ENCODE results near the gene RAB11FIP4.

RAB11FIP4 gene

GRCh38 chr17:31511195-31511578 is 119.7 kb downstream of the RAB11FIP4 start:
- H3K27ac ChIP-seq, result no peak overlapping the region
- no peak for TF ChIP-seq CTCF (IDR thresholded peaks at IDR 0.05)
- H3K4me1 ChIP-seq (ENCODE audit: control insufficient read depth in 1 of 2, insufficient read depth in 1 of 2, low read depth in 1 of 2, low read length in 1 of 2), result peaks cover 16 to 30% of the 10 kb centered on the region in 2 experiments
- no peaks in the 10 kb centered on the region for H3K27me3 ChIP-seq
- H3K4me3 ChIP-seq (ENCODE audit: low read depth in 1 of 2, low read length in 1 of 2), result no peak overlapping the region
- H3K36me3 ChIP-seq, result peaks cover 9% of the 10 kb centered on the region
- no peaks in the 10 kb centered on the region for H3K9me3 ChIP-seq

- TF ChIP-seq CTCF (IDR thresholded peaks at IDR 0.05), result no peak
- peaks cover 9% of the 10 kb centered on the region for H3K36me3 ChIP-seq
- H3K4me1 ChIP-seq (ENCODE audit: control insufficient read depth in 1 of 2, insufficient read depth in 1 of 2, low read depth in 1 of 2, low read length in 1 of 2), result peaks cover 16 to 30% of the 10 kb centered on the region in 2 experiments
- no peaks in the 10 kb centered on the region for H3K27me3 ChIP-seq
- no peaks in the 10 kb centered on the region for H3K9me3 ChIP-seq
- H3K27ac ChIP-seq, result no peak overlapping the region
- H3K4me3 ChIP-seq (ENCODE audit: low read depth in 1 of 2, low read length in 1 of 2), result no peak overlapping the region
These were observed 120.1 kb downstream of the RAB11FIP4 start for GRCh38 chr17:31511580-31511979.

- H3K27me3 ChIP-seq, result no peaks in the 10 kb centered on the region
- H3K4me1 ChIP-seq (ENCODE audit: control insufficient read depth in 1 of 2, insufficient read depth in 1 of 2, low read depth in 1 of 2, low read length in 1 of 2), result peaks cover 16 to 30% of the 10 kb centered on the region in 2 experiments
- H3K27ac ChIP-seq, result no peak overlapping the region
- no peak for TF ChIP-seq CTCF (IDR thresholded peaks at IDR 0.05)
- no peak overlapping the region for H3K4me3 ChIP-seq (ENCODE audit: low read depth in 1 of 2, low read length in 1 of 2)
- peaks cover 9% of the 10 kb centered on the region for H3K36me3 ChIP-seq
- no peaks in the 10 kb centered on the region for H3K9me3 ChIP-seq
These were observed 120.7 kb downstream of the RAB11FIP4 start for GRCh38 chr17:31512104-31512740.

GRCh38 chr17:31512796-31513195 is 121.3 kb downstream of the RAB11FIP4 start:
- TF ChIP-seq CTCF (IDR thresholded peaks at IDR 0.05), result no peak
- Histone ChIP-seq H3K27ac (no peak overlapping the region), H3K36me3 (peaks cover 15% of the 10 kb centered on the region), H3K4me3 (ENCODE audit: low read depth in 1 of 2, low read length in 1 of 2) (no peak overlapping the region), H3K9me3 (no peaks in the 10 kb centered on the region), H3K4me1 (ENCODE audit: control insufficient read depth in 1 of 2, insufficient read depth in 1 of 2, low read depth in 1 of 2, low read length in 1 of 2) (peaks cover 16 to 30% of the 10 kb centered on the region in 2 experiments), H3K27me3 (no peaks in the 10 kb centered on the region)

- Histone ChIP-seq H3K27ac (no peak overlapping the region), H3K4me1 (ENCODE audit: control insufficient read depth in 1 of 2, insufficient read depth in 1 of 2, low read depth in 1 of 2, low read length in 1 of 2) (peaks cover 7 to 19% of the 10 kb centered on the region in 2 experiments), H3K4me3 (ENCODE audit: low read depth in 1 of 2, low read length in 1 of 2) (no peak overlapping the region), H3K36me3 (peaks cover 25% of the 10 kb centered on the region), H3K27me3 (no peaks in the 10 kb centered on the region), H3K9me3 (no peaks in the 10 kb centered on the region)
- no peak for TF ChIP-seq CTCF (IDR thresholded peaks at IDR 0.05)
These were observed 122.4 kb downstream of the RAB11FIP4 start for GRCh38 chr17:31513731-31514427.

Data from neutrophil (primary cell).